Right lobe of liver (tissue), 6 donors: ENCODE measurements around the gene C16orf78. TPM values are rescaled to one million over a fixed set of nuclear protein-coding genes. Genes with fewer than 3 reads are reported as not detected.
A peak's percentile ranks its signal among the peaks of the same experiment; 100 is the strongest.

Experiments
- ATAC-seq, 4 donors: fragments of 200-7000 bp; cut with Tn5 transposase; one replicate each; pipeline ENCODE4 v1.9.1; 2020; ENCODE audit warnings: mild to moderate bottlenecking in 4 of 4, moderate library complexity in 4 of 4
- DNase-seq, 3 donors: peaks; one replicate each; pipeline ENCODE4 v3.0.0-alpha.2; 2020
- H3K27ac ChIP-seq, 3 donors: fragments of 200-600 bp; one replicate each; pipeline ENCODE4 v1.8.0; 2022
- H3K27me3 ChIP-seq, 2 donors: fragments of 200-600 bp; one replicate each; pipeline ENCODE4 v1.8.0; 2022
- H3K36me3 ChIP-seq, 4 donors: fragments of 200-600 bp; sonication (generic) in 1 of 4; one replicate each; pipeline versions ENCODE4 v1.5.1 to v1.8.0; 2017 to 2022; ENCODE audit warnings: control low read depth in 1 of 4
- H3K4me1 ChIP-seq, 4 donors: fragments of 200-600 bp; sonication (generic) in 1 of 4; one replicate each; pipeline versions ENCODE4 v1.5.1 to v1.8.0; 2017 to 2022; ENCODE audit warnings: control low read depth in 1 of 4
- H3K4me3 ChIP-seq, 3 donors: fragments of 200-600 bp; one replicate each; pipeline ENCODE4 v1.8.0; 2022
- H3K9me3 ChIP-seq, 4 donors: fragments of 200-600 bp; sonication (generic) in 1 of 4; one replicate each; pipeline versions ENCODE4 v1.5.1 to v1.8.0; 2017 to 2022; ENCODE audit warnings: control low read depth in 1 of 4
- POLR2A ChIP-seq: fragments of 450-650 bp; IDR thresholded peaks from one replicate; pipeline ENCODE4 v1.6.1; 2017; ENCODE audit warnings: antibody characterized with exemption, mild to moderate bottlenecking
- WGBS: methylation state at CpG from one replicate; pipeline ENCODE4 v1.1.6; 2018; ENCODE audit warnings: low coverage, low lambda C conversion rate; ENCODE audit not compliant: insufficient coverage; ENCODE audit errors: missing lambda C conversion rate; 5-methylcytosine and 5-hydroxymethylcytosine counted together
- intact Hi-C, 2 donors: fragments of 100-400 bp; cut with DNase I; formaldehyde crosslinking; loops; one replicate each; pipeline versions ENCODE4 v1.11.2 to v1.14.1; 2022
- total RNA-seq, 6 experiments: library from RNA; depleted of rRNA in 2 of 6; stranded (reverse); fragments of >200 nt in 2 of 6; fragmentation: NEBNext Ultra II Directional in 3 of 6; extraction: Animal tissue kit (Norgen Biotek cat#: 25700) in 3 of 6; gene quantifications; one replicate each; pipeline versions ENCODE4 v1.1.0 to v1.2.4, GENCODE V29; 2016 to 2023
- TF ChIP-seq, protein P1 (sequence below), 4 donors: fragments of 200-600 bp in 3 of 4; fragments of 450-650 bp in 1 of 4; IDR thresholded peaks; one replicate each; pipeline versions ENCODE4 v1.5.1 to v1.8.0; 2016 to 2022; ENCODE audit warnings: antibody characterized with exemption in 4 of 4, mild to moderate bottlenecking in 2 of 4
- donor health status: DM: no; HTN: yes; CAD: no.
- donor health status: DM: no; HTN: no; CAD: no.
- donor health status: DM: no; HTN: no; CAD: no.
- donor health status: DM: no; HTN: yes; CAD: no.
- donor health status: DM: no; HTN: yes; CAD: no.

C16orf78 gene
- total RNA-seq, 6 experiments from 2014 or later, result not detected

DNA sequence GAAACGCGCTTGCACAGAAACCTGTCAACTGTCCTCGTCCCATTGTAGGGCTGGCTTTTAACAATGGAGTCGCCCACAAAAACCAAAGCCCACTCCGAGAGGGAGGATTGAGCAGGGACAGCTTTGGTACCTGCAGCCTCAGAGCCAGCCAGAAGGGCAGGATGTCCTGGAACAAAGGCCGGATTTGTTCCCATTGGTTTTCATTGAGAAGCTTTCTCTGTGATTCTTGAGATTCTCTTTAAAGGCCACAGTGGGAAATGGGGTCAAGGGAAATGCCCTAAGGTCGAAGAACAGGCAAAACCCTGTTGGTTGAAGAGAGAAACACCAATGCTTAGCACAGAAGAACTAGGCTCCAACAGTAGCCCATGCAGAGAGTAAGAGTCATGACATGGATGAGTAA lies 65.4 kb downstream of the C16orf78 start:
- no peak for TF ChIP-seq POLR2A
- TF ChIP-seq, protein P1, sequence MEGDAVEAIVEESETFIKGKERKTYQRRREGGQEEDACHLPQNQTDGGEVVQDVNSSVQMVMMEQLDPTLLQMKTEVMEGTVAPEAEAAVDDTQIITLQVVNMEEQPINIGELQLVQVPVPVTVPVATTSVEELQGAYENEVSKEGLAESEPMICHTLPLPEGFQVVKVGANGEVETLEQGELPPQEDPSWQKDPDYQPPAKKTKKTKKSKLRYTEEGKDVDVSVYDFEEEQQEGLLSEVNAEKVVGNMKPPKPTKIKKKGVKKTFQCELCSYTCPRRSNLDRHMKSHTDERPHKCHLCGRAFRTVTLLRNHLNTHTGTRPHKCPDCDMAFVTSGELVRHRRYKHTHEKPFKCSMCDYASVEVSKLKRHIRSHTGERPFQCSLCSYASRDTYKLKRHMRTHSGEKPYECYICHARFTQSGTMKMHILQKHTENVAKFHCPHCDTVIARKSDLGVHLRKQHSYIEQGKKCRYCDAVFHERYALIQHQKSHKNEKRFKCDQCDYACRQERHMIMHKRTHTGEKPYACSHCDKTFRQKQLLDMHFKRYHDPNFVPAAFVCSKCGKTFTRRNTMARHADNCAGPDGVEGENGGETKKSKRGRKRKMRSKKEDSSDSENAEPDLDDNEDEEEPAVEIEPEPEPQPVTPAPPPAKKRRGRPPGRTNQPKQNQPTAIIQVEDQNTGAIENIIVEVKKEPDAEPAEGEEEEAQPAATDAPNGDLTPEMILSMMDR (IDR thresholded peaks at IDR 0.05), result no peak
- Histone ChIP-seq H3K4me1 (no peaks in the 10 kb centered on the region), H3K4me3 (no peak overlapping the region), H3K9me3 (no peaks in the 10 kb centered on the region), H3K27ac (no peak overlapping the region), H3K36me3 (no peaks in the 10 kb centered on the region), H3K27me3 (no peaks in the 10 kb centered on the region)
- intact Hi-C loops, result no loop called here
- DNase-seq, result no peak
- 61% methylated on average over 6 of the region's 7 CpGs for WGBS
- ATAC-seq, result no peak

DNA sequence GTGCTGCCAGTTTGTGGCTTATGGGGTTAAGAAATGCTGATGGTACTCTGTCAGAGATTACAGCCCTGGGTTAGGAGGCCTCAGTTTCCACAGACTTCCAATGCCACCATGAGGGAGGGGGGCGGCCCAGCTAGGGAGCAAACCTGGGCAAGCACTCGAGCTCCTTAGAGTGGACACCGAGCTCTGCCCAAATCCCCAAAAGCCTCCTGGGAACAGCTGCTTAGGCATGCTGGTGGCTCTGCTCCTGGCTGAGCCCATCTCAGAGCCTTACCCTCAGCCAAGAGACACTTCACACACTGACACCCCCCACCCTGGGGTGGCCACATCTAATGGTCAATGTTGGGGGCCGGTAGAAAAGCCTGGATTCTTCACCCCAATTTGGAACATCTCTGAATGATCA lies 66.1 kb downstream of the C16orf78 start:
- TF ChIP-seq, protein P1 (IDR thresholded peaks at IDR 0.05), result no peak
- no peak for TF ChIP-seq POLR2A
- Histone ChIP-seq H3K36me3 (no peaks in the 10 kb centered on the region), H3K4me1 (no peaks in the 10 kb centered on the region), H3K27ac (no peak overlapping the region), H3K4me3 (no peak overlapping the region), H3K9me3 (no peaks in the 10 kb centered on the region), H3K27me3 (no peaks in the 10 kb centered on the region)
- intact Hi-C loops, result no loop called here
- ATAC-seq, result no peak
- WGBS, result no CpG with 5 or more reads among the region's 4 CpGs
- no peak for DNase-seq

DNA sequence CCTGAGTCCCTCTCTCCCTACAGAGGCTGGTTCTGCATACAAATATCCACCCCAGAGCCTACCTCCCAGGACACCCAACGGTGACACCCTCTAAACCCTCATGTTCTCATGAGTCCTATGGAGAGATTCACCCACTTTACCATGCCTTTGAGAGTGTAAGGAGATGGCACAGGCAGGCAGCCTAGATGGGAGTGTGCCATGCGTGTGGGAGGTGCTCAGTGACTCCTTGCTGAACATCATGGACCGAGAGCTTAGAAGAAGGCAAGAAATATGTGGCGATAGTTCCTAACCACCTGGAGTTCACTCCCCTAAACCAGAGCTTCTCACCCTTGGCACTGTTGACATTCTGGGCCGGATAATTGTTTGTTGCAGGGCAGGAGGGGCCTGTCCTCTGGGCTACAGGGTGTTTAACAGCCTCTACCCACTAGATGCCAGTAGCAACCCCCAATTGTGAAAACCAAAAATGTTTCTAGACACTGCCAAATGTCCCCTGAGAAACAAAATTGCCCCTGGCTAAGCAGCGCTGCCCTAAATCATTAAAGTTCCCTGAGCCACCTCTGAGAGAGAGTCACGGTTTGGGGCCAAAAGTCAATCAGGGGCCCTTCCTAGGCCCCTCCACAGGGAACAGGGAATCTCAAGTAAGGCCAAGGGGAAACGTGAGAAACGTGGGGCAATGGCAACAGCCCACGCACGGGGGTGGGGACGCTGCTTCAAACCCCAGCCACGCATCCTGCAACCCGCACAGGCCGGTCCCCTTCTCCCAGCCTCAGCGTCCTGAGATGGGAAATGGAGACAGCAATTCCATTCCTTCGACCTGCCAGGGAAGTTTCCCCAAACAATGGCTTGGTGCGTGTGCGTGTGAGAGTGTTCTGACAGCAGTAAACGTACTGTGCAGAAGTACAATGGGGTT lies 66.8 kb downstream of the C16orf78 start:
- no peak overlapping the region for H3K27ac ChIP-seq
- H3K4me3 ChIP-seq, result no peak overlapping the region
- H3K9me3 ChIP-seq, result no peaks in the 10 kb centered on the region
- ATAC-seq, result peak; percentile 5 to 42 (median 32)
- no peaks in the 10 kb centered on the region for H3K27me3 ChIP-seq
- intact Hi-C loops, result no loop called here
- no peaks in the 10 kb centered on the region for H3K4me1 ChIP-seq
- WGBS, result 68% methylated on average over 17 of the region's 20 CpGs
- no peaks in the 10 kb centered on the region for H3K36me3 ChIP-seq
- TF ChIP-seq, protein P1 (IDR thresholded peaks at IDR 0.05), result peak in 1 of 4 donors; percentile 15
- no peak for TF ChIP-seq POLR2A
- no peak for DNase-seq

DNA sequence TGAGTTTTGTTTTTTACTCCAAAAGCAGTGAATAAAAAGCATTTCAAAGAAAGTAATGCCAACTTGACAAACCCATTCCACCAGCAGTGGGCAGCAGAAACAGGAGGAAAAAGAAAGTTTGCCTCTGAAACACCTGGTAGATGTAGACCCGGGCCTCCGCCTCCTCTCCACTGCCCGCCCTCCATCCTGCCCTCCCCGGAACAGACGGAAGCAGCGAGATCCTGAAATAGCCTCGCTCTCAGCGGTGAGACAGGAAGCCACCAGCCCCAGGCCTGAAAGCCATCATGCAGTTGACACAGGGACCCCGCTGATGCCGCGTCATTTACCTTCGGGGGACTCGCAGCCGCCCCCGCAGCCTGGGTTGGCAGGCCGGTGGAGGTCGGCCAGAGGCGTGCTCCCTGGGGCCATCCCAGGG lies 67.8 kb downstream of the C16orf78 start:
- TF ChIP-seq, protein P1 (IDR thresholded peaks at IDR 0.05), result peak; percentile 24 to 39 (median 38)
- no peak for TF ChIP-seq POLR2A
- ATAC-seq (peak; percentile 67 to 86 (median 76)), DNase-seq (peak; percentile 45 to 64 (median 61))
- no peaks in the 10 kb centered on the region for H3K36me3 ChIP-seq
- no peaks in the 10 kb centered on the region for H3K4me1 ChIP-seq
- intact Hi-C loops, result no loop called here
- no peaks in the 10 kb centered on the region for H3K27me3 ChIP-seq
- no peak overlapping the region for H3K27ac ChIP-seq
- no peak overlapping the region for H3K4me3 ChIP-seq
- 19% methylated on average over 5 of the region's 18 CpGs for WGBS
- no peaks in the 10 kb centered on the region for H3K9me3 ChIP-seq
